22Rv1 (cell line): Measurements from ENCODE around the gene RFLNA.

Source experiments
- CTCF ChIP-seq: fragments of 450-650 bp; IDR thresholded peaks from 2 replicates; pipeline ENCODE4 v1.5.1; 2017; ENCODE audit warnings: mild to moderate bottlenecking
- ZFX ChIP-seq: fragments of 450-650 bp; IDR thresholded peaks from 2 replicates; pipeline ENCODE4 v1.6.1; 2017; ENCODE audit warnings: antibody characterized with exemption, borderline replicate concordance

GRCh38 chr12:124305136-124305535 is 10.2 kb downstream of the RFLNA start:
- TF ChIP-seq CTCF = no peak
- TF ChIP-seq ZFX = no peak
